IPS-15b (cell line): ENCODE measurements around the gene PSMA4.

Source experiments
- H3K27me3 ChIP-seq: one replicate; pipeline ENCODE4 v1.6.1; 2013; ENCODE audit warnings: low read length; ENCODE audit not compliant: control insufficient read depth, insufficient read depth
- H3K36me3 ChIP-seq: one replicate; pipeline ENCODE4 v1.6.1; 2013; ENCODE audit warnings: low read length; ENCODE audit not compliant: control insufficient read depth, insufficient read depth
- H3K4me1 ChIP-seq: one replicate; pipeline ENCODE4 v1.6.1; 2013; ENCODE audit warnings: mild to moderate bottlenecking, low read length; ENCODE audit not compliant: control insufficient read depth, insufficient read depth
- H3K4me3 ChIP-seq: one replicate; pipeline ENCODE4 v1.5.1; 2013; ENCODE audit warnings: low read depth, low read length
- H3K9ac ChIP-seq: one replicate; pipeline ENCODE4 v1.6.1; 2013; ENCODE audit warnings: low read depth, mild to moderate bottlenecking, low read length
- H3K9me3 ChIP-seq: one replicate; pipeline ENCODE4 v1.6.1; 2013; ENCODE audit warnings: mild to moderate bottlenecking, low read length; ENCODE audit not compliant: control insufficient read depth, insufficient read depth

PSMA4 gene

GRCh38 chr15:78598348-78598747 is 58.1 kb downstream of the PSMA4 start:
- H3K4me1 ChIP-seq = no peaks in the 10 kb centered on the region
- H3K27me3 ChIP-seq = no peaks in the 10 kb centered on the region
- no peak overlapping the region for H3K9ac ChIP-seq
- no peaks in the 10 kb centered on the region for H3K9me3 ChIP-seq
- H3K36me3 ChIP-seq = no peaks in the 10 kb centered on the region
- H3K4me3 ChIP-seq = no peak overlapping the region

DNA sequence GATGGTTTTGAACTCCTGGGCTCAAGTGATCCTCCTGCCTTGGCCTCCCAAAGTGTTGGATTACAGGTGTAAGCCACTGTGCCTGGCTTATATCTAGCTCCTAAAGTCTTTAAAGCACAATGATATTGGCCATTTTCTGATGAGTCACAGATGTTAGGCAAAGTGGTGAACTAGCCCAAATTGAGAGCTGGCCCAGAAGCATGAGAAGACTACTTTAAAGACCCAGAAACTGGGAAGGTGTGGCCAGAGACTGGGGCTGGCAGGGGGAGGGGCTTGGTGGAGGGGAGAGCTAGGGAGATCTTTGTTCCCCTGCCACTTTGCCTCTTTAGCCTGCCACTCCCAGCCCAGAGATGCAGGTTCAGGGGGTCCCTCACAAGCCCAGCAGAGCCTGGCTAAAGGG is 58.9 kb downstream of the PSMA4 start:
- Histone ChIP-seq H3K9me3 (no peaks in the 10 kb centered on the region), H3K9ac (no peak overlapping the region), H3K36me3 (no peaks in the 10 kb centered on the region), H3K4me3 (no peak overlapping the region), H3K4me1 (no peaks in the 10 kb centered on the region), H3K27me3 (no peaks in the 10 kb centered on the region)
